Upper lobe of left lung (tissue), 4 donors: ENCODE results near the gene RUFY3.
"Not testable (repeated sequence)": the region's sequence is repeated elsewhere in the genome, so short reads cannot be mapped to it uniquely, and the experiment has no call there.

Experiments used
- CTCF ChIP-seq, 6 experiments: fragments of 450-650 bp in 4 of 6; fragments of 200-600 bp in 2 of 6; sonication (generic) in 2 of 6; IDR thresholded peaks; one replicate each; pipeline ENCODE4 v1.5.1; 2016 to 2019; ENCODE audit warnings: antibody characterized with exemption in 6 of 6
- EP300 ChIP-seq, 4 donors: sonication (generic); formaldehyde crosslinking; IDR thresholded peaks; one replicate each; pipeline ENCODE4 v1.5.1; 2017; ENCODE audit warnings: antibody characterized with exemption in 4 of 4, control low read depth in 2 of 4
- POLR2A ChIP-seq, 4 donors: fragments of 450-650 bp; IDR thresholded peaks; one replicate each; pipeline ENCODE4 v1.5.1; 2016 to 2017; ENCODE audit warnings: antibody characterized with exemption in 4 of 4, mild to moderate bottlenecking in 2 of 4
- POLR2AphosphoS5 ChIP-seq, 2 donors: sonication (generic); formaldehyde crosslinking; IDR thresholded peaks; one replicate each; pipeline ENCODE4 v1.5.1; 2017; ENCODE audit warnings: antibody characterized with exemption in 2 of 2

GRCh38 chr4:70726515-70726914 is 4.8 kb downstream of the RUFY3 start:
- not testable (repeated sequence) for TF ChIP-seq CTCF, POLR2AphosphoS5, EP300, POLR2A (IDR thresholded peaks at IDR 0.05)
